ENCODE measurements around the gene CRNKL1.

Gene CRNKL1

GRCh38 chr20:20083807-20084206 lies 31.5 kb upstream of the CRNKL1 start:
- TF ChIP-seq POLR2AphosphoS5 (IDR thresholded peaks at IDR 0.05; ENCODE audit: low read depth, low read length) (no peak), POLR2A (IDR thresholded peaks at IDR 0.05; ENCODE audit: low read depth, low read length) (no peak), TAF1 (IDR thresholded peaks at IDR 0.05; ENCODE audit: borderline replicate concordance, low read depth, low read length) (no peak)
- DNase-seq (ENCODE audit: insufficient read length) (no peak), FAIRE-seq (no peak)

DNA sequence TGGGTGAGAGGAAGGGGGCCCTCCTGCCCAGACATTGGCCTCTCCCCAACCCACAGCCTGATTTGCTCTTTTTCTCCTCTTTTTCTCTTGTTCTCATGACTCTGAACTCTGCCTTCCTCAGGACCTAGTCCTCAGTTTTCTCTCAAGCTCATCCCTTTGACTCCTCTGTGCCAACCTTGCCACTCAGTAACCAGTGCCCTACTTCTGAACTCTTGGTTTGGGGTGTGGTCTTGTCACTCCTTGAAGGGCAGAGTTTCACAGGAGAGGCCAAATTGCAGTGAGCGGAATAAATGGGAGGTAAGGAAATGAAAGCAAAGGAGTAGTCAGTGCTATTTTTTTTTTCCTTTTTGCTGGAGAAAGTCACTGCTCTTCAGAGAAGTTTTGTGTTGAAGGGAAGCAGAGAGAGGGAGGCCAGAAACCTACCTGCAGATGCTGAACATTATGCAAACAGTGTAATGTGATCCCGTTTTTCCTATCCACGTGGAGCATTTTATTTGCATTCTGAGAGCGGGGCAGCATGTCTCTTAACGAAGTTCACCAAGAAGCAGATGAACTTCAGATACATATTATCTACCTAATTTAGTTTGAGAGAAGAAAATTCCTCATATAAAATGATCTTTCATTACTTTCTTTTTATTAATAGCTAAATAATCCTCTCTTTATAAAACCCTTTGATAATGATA lies 27.0 kb upstream of the CRNKL1 start:
- FAIRE-seq (no peak), DNase-seq (ENCODE audit: insufficient read length) (no peak)
- TF ChIP-seq POLR2AphosphoS5 (IDR thresholded peaks at IDR 0.05; ENCODE audit: low read depth, low read length) (no peak), TAF1 (IDR thresholded peaks at IDR 0.05; ENCODE audit: borderline replicate concordance, low read depth, low read length) (no peak), POLR2A (IDR thresholded peaks at IDR 0.05; ENCODE audit: low read depth, low read length) (no peak)

DNA sequence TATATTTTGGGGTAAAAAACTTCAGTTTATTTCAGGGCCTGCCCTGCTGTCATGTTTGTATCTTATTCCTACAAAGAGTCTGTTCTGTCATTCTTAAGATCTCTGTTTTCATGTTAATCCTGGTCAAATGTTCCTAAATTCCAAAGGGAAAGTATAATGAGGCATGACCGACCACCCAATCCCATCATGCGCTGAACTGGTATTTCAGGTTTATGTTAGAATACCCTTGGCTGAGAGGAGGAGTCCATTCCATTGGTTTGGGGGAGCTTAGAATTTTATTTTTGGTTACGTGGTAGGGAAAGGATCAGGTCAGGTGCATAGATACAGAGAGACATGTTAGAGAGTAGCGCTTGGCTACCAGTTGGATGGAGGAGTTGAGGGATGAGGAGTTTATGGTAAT lies 25.8 kb upstream of the CRNKL1 start:
- no peak for FAIRE-seq
- DNase-seq (ENCODE audit: insufficient read length), result no peak
- no peak for TF ChIP-seq POLR2AphosphoS5 (IDR thresholded peaks at IDR 0.05; ENCODE audit: low read depth, low read length)
- TF ChIP-seq TAF1 (IDR thresholded peaks at IDR 0.05; ENCODE audit: borderline replicate concordance, low read depth, low read length), result no peak
- TF ChIP-seq POLR2A (IDR thresholded peaks at IDR 0.05; ENCODE audit: low read depth, low read length), result no peak

- DNase-seq (ENCODE audit: insufficient read length) (no peak), FAIRE-seq (no peak)
Measured at GRCh38 chr20:20076297-20077065, 24.2 kb upstream of the CRNKL1 start.

DNA sequence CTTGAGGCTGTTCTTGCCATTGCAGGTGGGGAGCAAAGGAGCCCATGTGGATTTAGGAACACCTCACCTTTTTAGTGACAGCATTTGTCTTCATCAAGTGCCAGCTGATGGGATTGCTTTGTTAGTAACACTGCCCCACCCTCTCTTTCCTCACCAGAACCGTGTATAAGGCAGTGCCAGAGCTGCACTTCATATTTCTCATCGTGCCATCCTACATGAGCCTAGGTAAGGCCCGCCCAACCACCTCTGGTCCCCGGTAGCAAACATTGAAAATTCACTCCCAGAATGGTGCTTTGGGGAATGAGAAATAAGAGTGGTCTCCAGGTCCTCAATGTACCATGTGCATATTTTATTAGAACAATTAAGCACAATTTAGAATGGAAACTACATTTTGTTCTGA lies 22.8 kb upstream of the CRNKL1 start:
- DNase-seq (ENCODE audit: insufficient read length) (no peak), FAIRE-seq (no peak)
- no peak for TF ChIP-seq POLR2AphosphoS5 (IDR thresholded peaks at IDR 0.05; ENCODE audit: low read depth, low read length)
- no peak for TF ChIP-seq TAF1 (IDR thresholded peaks at IDR 0.05; ENCODE audit: borderline replicate concordance, low read depth, low read length)
- no peak for TF ChIP-seq POLR2A (IDR thresholded peaks at IDR 0.05; ENCODE audit: low read depth, low read length)

More at GRCh38 chr20:20076297-20077065, 24.2 kb upstream of the CRNKL1 start:
- TF ChIP-seq TAF1 (IDR thresholded peaks at IDR 0.05; ENCODE audit: borderline replicate concordance, low read depth, low read length) (no peak), POLR2AphosphoS5 (IDR thresholded peaks at IDR 0.05; ENCODE audit: low read depth, low read length) (no peak), POLR2A (IDR thresholded peaks at IDR 0.05; ENCODE audit: low read depth, low read length) (no peak)

DNA sequence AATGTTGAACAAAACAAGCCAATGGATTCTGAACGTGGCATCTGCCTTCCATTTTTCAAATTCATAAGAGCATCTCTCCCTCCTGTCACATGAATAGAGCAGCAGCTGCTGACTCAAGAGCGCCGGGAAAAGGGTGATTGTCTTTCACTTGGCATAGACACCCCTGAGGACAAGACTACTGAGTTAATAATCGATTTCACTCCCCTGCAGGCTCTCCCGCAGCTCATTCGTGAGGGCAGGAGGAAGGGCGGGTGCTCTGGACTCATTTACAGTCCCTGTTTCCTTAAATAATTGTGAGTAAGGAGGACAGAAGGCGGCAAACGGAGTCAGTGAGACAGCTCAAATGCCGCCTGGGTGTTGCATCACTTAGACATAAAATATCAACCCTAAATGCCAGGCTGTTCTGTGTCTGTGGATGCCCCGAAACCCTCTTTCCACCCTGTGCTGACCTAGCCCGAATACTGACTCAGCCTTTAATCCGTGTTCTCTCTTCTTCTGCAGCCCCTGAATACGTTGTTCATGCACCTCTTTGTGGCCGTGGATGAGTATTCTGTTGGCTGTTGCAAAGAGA lies 21.6 kb upstream of the CRNKL1 start:
- TF ChIP-seq POLR2A (IDR thresholded peaks at IDR 0.05; ENCODE audit: low read depth, low read length) (no peak), POLR2AphosphoS5 (IDR thresholded peaks at IDR 0.05; ENCODE audit: low read depth, low read length) (no peak), TAF1 (IDR thresholded peaks at IDR 0.05; ENCODE audit: borderline replicate concordance, low read depth, low read length) (no peak)
- no peak for FAIRE-seq
- DNase-seq (ENCODE audit: insufficient read length), result no peak

DNA sequence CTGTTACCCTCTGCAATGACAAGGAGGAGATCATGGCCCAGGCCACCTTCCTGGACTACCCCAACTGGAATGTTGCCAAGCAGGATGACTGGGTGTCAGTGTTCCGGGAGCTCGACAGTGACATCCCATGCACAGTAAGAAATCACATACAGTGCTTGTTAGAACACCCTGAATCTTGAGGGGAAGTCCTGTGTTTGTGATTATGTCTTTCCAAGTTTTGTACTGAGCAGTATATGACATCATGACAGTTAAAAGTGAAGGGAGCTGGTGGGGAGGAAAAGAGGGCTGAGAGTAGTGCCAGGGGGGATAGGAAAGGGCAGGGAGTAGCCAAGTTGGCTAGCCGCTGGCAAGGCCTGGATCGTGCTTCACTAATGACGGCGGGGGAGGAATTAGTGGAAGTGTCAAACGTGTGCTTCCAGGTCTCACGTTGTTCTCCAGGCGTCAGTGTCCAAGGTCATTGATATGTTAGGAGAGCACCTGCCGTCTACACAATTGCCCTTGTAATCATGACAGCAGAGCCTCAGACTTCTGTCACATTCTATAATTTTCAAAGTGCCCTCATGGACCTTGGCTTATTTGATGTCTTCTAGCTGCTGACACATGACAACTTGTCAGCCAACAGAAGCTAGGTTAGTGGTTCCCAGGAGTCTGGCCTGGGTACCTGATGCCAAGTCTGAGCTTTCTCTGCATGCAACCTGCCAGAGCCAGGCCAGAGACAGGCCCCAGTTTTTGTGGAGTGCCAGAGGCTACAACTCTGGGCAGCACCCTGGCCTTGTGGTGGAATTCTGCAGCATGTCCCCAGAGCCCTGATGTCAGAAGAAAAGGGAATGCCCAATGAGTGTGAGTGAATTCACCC lies 18.8 kb upstream of the CRNKL1 start:
- FAIRE-seq, result no peak
- no peak for TF ChIP-seq POLR2A (IDR thresholded peaks at IDR 0.05; ENCODE audit: low read depth, low read length)
- TF ChIP-seq TAF1 (IDR thresholded peaks at IDR 0.05; ENCODE audit: borderline replicate concordance, low read depth, low read length), result no peak
- no peak for TF ChIP-seq POLR2AphosphoS5 (IDR thresholded peaks at IDR 0.05; ENCODE audit: low read depth, low read length)

GRCh38 chr20:20065361-20065760 lies 13.1 kb upstream of the CRNKL1 start:
- no peak for TF ChIP-seq TAF1 (IDR thresholded peaks at IDR 0.05; ENCODE audit: borderline replicate concordance, low read depth, low read length)
- no peak for TF ChIP-seq POLR2AphosphoS5 (IDR thresholded peaks at IDR 0.05; ENCODE audit: low read depth, low read length)
- TF ChIP-seq POLR2A (IDR thresholded peaks at IDR 0.05; ENCODE audit: low read depth, low read length), result no peak
- no peak for FAIRE-seq
- no peak for DNase-seq (ENCODE audit: insufficient read length)

More for the DNA sequence above, 18.8 kb upstream of the CRNKL1 start:
- no peak for DNase-seq (ENCODE audit: insufficient read length)

GRCh38 chr20:20063941-20064702 lies 11.9 kb upstream of the CRNKL1 start:
- FAIRE-seq (no peak), DNase-seq (ENCODE audit: insufficient read length) (no peak)
- TF ChIP-seq POLR2AphosphoS5 (IDR thresholded peaks at IDR 0.05; ENCODE audit: low read depth, low read length) (no peak), POLR2A (IDR thresholded peaks at IDR 0.05; ENCODE audit: low read depth, low read length) (no peak), TAF1 (IDR thresholded peaks at IDR 0.05; ENCODE audit: borderline replicate concordance, low read depth, low read length) (no peak)

DNA sequence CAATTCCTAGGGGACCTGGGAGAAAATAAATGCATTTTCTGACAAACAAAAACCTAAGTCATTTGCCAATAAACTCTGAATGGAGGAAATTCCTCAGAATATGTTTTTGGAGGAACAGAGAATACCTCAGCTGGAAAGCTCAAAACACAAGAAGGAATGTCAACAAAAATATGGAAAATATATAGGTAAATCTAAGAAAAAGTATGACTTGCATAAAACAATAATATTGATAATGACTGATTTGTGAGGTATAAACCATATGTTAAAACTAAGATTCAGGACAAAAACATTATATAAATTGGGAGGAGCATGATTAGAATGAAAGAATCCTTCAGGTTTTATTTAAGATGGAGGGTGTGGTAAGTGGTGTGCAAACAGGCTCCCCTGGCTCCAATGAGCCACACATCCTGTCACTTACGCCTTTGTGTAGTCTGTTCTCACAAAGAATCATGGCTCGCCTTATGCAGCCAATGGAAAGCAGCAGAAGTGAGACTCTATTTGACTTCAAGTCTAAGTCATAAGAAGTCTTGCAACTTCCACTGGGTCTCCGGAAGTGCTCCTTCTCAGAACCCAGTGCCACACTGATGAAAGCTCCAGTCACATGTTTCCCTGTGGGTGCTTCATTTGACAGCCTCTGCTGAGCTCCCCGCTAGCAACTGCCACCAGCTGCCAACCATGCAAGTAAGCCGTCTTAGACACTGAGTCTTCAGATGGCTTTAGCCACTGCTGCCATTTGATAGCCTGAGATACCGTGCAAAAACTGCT lies 8.2 kb upstream of the CRNKL1 start:
- no peak for FAIRE-seq
- DNase-seq (ENCODE audit: insufficient read length), result no peak
- TF ChIP-seq POLR2A (IDR thresholded peaks at IDR 0.05; ENCODE audit: low read depth, low read length) (no peak), POLR2AphosphoS5 (IDR thresholded peaks at IDR 0.05; ENCODE audit: low read depth, low read length) (no peak), TAF1 (IDR thresholded peaks at IDR 0.05; ENCODE audit: borderline replicate concordance, low read depth, low read length) (no peak)

Measured in GM12892 (cell line).